ENCODE results near the gene LRRC9.
"Not testable (repeated sequence)": the region's sequence is repeated elsewhere in the genome, so short reads cannot be mapped to it uniquely, and the experiment has no call there.

- not testable (repeated sequence) for TF ChIP-seq USF2 (IDR thresholded peaks at IDR 0.05; ENCODE audit: borderline replicate concordance, low read depth, low read length); RCOR1 (IDR thresholded peaks at IDR 0.05; ENCODE audit: low read length); POLR2AphosphoS5 (IDR thresholded peaks at IDR 0.05; ENCODE audit: low read depth, low read length)
- TF ChIP-seq, protein P1, sequence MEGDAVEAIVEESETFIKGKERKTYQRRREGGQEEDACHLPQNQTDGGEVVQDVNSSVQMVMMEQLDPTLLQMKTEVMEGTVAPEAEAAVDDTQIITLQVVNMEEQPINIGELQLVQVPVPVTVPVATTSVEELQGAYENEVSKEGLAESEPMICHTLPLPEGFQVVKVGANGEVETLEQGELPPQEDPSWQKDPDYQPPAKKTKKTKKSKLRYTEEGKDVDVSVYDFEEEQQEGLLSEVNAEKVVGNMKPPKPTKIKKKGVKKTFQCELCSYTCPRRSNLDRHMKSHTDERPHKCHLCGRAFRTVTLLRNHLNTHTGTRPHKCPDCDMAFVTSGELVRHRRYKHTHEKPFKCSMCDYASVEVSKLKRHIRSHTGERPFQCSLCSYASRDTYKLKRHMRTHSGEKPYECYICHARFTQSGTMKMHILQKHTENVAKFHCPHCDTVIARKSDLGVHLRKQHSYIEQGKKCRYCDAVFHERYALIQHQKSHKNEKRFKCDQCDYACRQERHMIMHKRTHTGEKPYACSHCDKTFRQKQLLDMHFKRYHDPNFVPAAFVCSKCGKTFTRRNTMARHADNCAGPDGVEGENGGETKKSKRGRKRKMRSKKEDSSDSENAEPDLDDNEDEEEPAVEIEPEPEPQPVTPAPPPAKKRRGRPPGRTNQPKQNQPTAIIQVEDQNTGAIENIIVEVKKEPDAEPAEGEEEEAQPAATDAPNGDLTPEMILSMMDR (IDR thresholded peaks at IDR 0.05), result not testable (repeated sequence)
Observed at GRCh38 chr14:60099855-60100254, 179.9 kb downstream of the LRRC9 start.

Measured in SK-N-SH (cell line).